Neural cell (in vitro differentiated cells): ENCODE results near the gene SSUH2. TPM values are rescaled to one million over a fixed set of nuclear protein-coding genes. Genes with fewer than 3 reads are reported as not detected.

Experiments
- H2AFZ ChIP-seq: fragments of 200-600, 300-800 bp; sonication (generic), shearing (Covaris generic); 2 replicates; pipeline ENCODE4 v1.6.0; 2014; ENCODE audit warnings: low read depth, mild to moderate bottlenecking, antibody characterized with exemption, low read length, moderate library complexity
- H3F3A ChIP-seq: fragments of 200-600 bp; shearing (Covaris generic); 2 replicates; pipeline ENCODE4 v1.6.1; 2016; ENCODE audit warnings: mild to moderate bottlenecking, moderate library complexity, mixed read lengths, antibody characterized with exemption, low read length; ENCODE audit not compliant: insufficient read depth, poor library complexity, severe bottlenecking
- H3K27ac ChIP-seq: fragments of 200-600, 300-800 bp; sonication (generic), shearing (Covaris generic); 2 replicates; pipeline ENCODE4 v1.5.1; 2014; ENCODE audit warnings: mild to moderate bottlenecking, low read length, moderate library complexity
- H3K27me3 ChIP-seq: fragments of 300-800, 200-600 bp; sonication (generic), shearing (Covaris generic); 2 replicates; pipeline ENCODE4 v1.6.0; 2014; ENCODE audit warnings: mild to moderate bottlenecking, low read depth, low read length, moderate library complexity; ENCODE audit not compliant: insufficient read depth
- H3K36me3 ChIP-seq: fragments of 300-800, 200-600 bp; sonication (generic), shearing (Covaris generic); 2 replicates; pipeline ENCODE4 v1.5.1; 2014; ENCODE audit warnings: mild to moderate bottlenecking, antibody characterized with exemption, low read length, moderate library complexity; ENCODE audit not compliant: insufficient read depth
- H3K4me2 ChIP-seq: fragments of 300-800, 200-600 bp; sonication (generic), shearing (Covaris generic); 2 replicates; pipeline ENCODE4 v1.6.0; 2014; ENCODE audit warnings: mild to moderate bottlenecking, low read length
- H3K4me3 ChIP-seq: fragments of 300-800, 200-600 bp; sonication (generic), shearing (Covaris generic); 2 replicates; pipeline ENCODE4 v1.5.1; 2014; ENCODE audit warnings: mild to moderate bottlenecking, low read length, moderate library complexity
- H3K79me2 ChIP-seq: fragments of 200-600 bp; shearing (Covaris generic); replicated peaks from 2 replicates; pipeline ENCODE4 v1.6.0; 2014; ENCODE audit warnings: mild to moderate bottlenecking, low read length, moderate library complexity; ENCODE audit not compliant: insufficient read depth
- H3K9ac ChIP-seq: fragments of 300-800, 200-600 bp; sonication (generic), shearing (Covaris generic); 2 replicates; pipeline ENCODE4 v1.6.1; 2016; ENCODE audit warnings: mild to moderate bottlenecking, low read length, mixed read lengths
- H3K9me2 ChIP-seq: fragments of 200-600 bp; shearing (Covaris generic); 2 replicates; pipeline ENCODE4 v1.6.1; 2016; ENCODE audit warnings: mild to moderate bottlenecking, low read length, mixed read lengths; ENCODE audit not compliant: insufficient read depth
- H3K9me3 ChIP-seq: fragments of 200-600, 300-800 bp; sonication (generic), shearing (Covaris generic); 2 replicates; pipeline ENCODE4 v1.6.1; 2016; ENCODE audit warnings: mild to moderate bottlenecking, mixed run types, low read length, moderate library complexity, mixed read lengths
- H4K20me1 ChIP-seq: fragments of 200-600 bp; shearing (Covaris generic); 2 replicates; pipeline ENCODE4 v1.6.1; 2016; ENCODE audit warnings: mild to moderate bottlenecking, mixed run types; ENCODE audit not compliant: insufficient read depth
- EP300 ChIP-seq: fragments of 450-650 bp; conservative IDR thresholded peaks from 2 replicates; pipeline ENCODE4 v1.6.1; 2014; ENCODE audit warnings: antibody characterized with exemption, mild to moderate bottlenecking, moderate library complexity; ENCODE audit not compliant: poor library complexity, severe bottlenecking
- EZH2 ChIP-seq: fragments of 200-600, 300-800 bp; shearing (Covaris generic), sonication (generic); IDR thresholded peaks from 2 replicates; pipeline ENCODE4 v1.6.1; 2014; ENCODE audit warnings: antibody characterized with exemption, low read length, borderline replicate concordance, mild to moderate bottlenecking; ENCODE audit not compliant: insufficient read depth, poor library complexity, severe bottlenecking
- MXI1 ChIP-seq: fragments of 450-650 bp; conservative IDR thresholded peaks from 2 replicates; pipeline ENCODE4 v1.6.1; 2014; ENCODE audit warnings: antibody characterized with exemption, mild to moderate bottlenecking; ENCODE audit not compliant: poor library complexity, severe bottlenecking
- POLR2AphosphoS5 ChIP-seq: IDR thresholded peaks from 2 replicates; pipeline ENCODE4 v1.6.1; 2012
- RAD21 ChIP-seq: fragments of 450-650 bp; conservative IDR thresholded peaks from 2 replicates; pipeline ENCODE4 v1.6.1; 2014; ENCODE audit warnings: antibody characterized with exemption, mild to moderate bottlenecking, moderate library complexity
- SMC3 ChIP-seq: fragments of 450-650 bp; conservative IDR thresholded peaks from 2 replicates; pipeline ENCODE4 v1.6.1; 2014; ENCODE audit warnings: antibody characterized with exemption, mild to moderate bottlenecking, moderate library complexity; ENCODE audit not compliant: poor library complexity
- TAF1 ChIP-seq: IDR thresholded peaks from 2 replicates; pipeline ENCODE4 v1.6.1; 2012; ENCODE audit warnings: low read depth
- polyA plus RNA-seq: library from polyadenylated mRNA; depleted of rRNA; stranded (reverse); fragments of >200 nt; gene quantifications from 2 replicates; pipeline ENCODE4 v1.2.3, GENCODE V29; 2014
- TF ChIP-seq, protein P1 (sequence below): fragments of 450-650 bp; IDR thresholded peaks from 2 replicates; pipeline ENCODE4 v1.5.1; 2014; ENCODE audit warnings: antibody characterized with exemption, mild to moderate bottlenecking, moderate library complexity; ENCODE audit not compliant: poor library complexity, severe bottlenecking
- TF ChIP-seq, protein P2 (sequence below): IDR thresholded peaks from 2 replicates; pipeline ENCODE4 v1.6.1; 2012; ENCODE audit warnings: borderline replicate concordance

SSUH2 gene
- polyA plus RNA-seq, 1 donor from 2014 or later = 0.88 TPM

DNA sequence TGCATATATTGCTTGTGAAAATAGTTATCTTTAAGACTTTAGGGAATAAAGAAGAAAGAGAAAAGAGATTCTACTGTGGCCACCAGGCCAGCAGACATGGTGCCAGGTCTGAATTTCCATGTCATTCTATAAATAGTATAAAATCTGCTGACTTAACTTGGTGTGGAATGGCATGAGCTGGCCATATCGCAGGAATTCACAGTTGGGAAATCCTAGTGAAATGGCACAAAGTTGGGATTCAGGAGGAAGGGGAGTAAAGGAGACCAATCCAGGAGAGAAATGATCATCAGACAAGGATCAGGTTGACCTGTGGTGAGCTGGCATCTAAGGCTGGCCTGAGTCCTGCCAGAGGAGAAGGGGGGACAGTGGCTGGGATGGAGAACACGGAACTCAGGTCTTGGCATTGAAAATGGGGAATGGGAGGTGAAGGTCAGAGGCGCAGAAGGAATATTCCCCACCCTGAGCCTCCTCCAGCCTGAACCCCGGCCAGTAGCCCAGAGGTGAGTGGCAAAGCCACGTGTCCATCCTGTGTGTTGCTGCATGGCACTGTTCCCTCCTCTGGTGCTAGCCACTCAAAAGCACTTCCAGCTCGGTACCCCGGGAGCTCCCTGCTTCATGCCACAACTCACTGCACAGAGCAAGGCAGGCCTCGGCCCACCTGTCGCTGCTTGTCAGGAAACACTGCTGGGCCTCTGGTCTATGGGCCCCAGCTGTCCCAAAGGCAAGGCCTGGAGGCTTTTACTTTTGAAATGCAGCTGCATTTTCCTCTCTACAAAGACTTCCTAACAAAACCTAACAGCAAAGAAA is 51.4 kb downstream of the SSUH2 start:
- Histone ChIP-seq H3F3A (no peaks in the 10 kb centered on the region), H2AFZ (no peak overlapping the region), H3K9me3 (no peaks in the 10 kb centered on the region), H3K4me2 (no peak overlapping the region), H3K4me3 (no peak overlapping the region), H3K36me3 (no peaks in the 10 kb centered on the region), H3K27me3 (no peaks in the 10 kb centered on the region), H4K20me1 (no peaks in the 10 kb centered on the region), H3K27ac (no peak overlapping the region), H3K9me2 (no peaks in the 10 kb centered on the region), H3K79me2 (no peaks in the 10 kb centered on the region), H3K9ac (no peak overlapping the region)
- no peak for TF ChIP-seq EZH2
- no peak for TF ChIP-seq RAD21
- TF ChIP-seq TAF1 = no peak
- no peak for TF ChIP-seq EP300
- TF ChIP-seq MXI1 = no peak
- TF ChIP-seq POLR2AphosphoS5 = no peak
- no peak for TF ChIP-seq SMC3
- TF ChIP-seq, protein P1, sequence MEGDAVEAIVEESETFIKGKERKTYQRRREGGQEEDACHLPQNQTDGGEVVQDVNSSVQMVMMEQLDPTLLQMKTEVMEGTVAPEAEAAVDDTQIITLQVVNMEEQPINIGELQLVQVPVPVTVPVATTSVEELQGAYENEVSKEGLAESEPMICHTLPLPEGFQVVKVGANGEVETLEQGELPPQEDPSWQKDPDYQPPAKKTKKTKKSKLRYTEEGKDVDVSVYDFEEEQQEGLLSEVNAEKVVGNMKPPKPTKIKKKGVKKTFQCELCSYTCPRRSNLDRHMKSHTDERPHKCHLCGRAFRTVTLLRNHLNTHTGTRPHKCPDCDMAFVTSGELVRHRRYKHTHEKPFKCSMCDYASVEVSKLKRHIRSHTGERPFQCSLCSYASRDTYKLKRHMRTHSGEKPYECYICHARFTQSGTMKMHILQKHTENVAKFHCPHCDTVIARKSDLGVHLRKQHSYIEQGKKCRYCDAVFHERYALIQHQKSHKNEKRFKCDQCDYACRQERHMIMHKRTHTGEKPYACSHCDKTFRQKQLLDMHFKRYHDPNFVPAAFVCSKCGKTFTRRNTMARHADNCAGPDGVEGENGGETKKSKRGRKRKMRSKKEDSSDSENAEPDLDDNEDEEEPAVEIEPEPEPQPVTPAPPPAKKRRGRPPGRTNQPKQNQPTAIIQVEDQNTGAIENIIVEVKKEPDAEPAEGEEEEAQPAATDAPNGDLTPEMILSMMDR = no peak
- TF ChIP-seq, protein P2, sequence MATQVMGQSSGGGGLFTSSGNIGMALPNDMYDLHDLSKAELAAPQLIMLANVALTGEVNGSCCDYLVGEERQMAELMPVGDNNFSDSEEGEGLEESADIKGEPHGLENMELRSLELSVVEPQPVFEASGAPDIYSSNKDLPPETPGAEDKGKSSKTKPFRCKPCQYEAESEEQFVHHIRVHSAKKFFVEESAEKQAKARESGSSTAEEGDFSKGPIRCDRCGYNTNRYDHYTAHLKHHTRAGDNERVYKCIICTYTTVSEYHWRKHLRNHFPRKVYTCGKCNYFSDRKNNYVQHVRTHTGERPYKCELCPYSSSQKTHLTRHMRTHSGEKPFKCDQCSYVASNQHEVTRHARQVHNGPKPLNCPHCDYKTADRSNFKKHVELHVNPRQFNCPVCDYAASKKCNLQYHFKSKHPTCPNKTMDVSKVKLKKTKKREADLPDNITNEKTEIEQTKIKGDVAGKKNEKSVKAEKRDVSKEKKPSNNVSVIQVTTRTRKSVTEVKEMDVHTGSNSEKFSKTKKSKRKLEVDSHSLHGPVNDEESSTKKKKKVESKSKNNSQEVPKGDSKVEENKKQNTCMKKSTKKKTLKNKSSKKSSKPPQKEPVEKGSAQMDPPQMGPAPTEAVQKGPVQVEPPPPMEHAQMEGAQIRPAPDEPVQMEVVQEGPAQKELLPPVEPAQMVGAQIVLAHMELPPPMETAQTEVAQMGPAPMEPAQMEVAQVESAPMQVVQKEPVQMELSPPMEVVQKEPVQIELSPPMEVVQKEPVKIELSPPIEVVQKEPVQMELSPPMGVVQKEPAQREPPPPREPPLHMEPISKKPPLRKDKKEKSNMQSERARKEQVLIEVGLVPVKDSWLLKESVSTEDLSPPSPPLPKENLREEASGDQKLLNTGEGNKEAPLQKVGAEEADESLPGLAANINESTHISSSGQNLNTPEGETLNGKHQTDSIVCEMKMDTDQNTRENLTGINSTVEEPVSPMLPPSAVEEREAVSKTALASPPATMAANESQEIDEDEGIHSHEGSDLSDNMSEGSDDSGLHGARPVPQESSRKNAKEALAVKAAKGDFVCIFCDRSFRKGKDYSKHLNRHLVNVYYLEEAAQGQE = no peak

DNA sequence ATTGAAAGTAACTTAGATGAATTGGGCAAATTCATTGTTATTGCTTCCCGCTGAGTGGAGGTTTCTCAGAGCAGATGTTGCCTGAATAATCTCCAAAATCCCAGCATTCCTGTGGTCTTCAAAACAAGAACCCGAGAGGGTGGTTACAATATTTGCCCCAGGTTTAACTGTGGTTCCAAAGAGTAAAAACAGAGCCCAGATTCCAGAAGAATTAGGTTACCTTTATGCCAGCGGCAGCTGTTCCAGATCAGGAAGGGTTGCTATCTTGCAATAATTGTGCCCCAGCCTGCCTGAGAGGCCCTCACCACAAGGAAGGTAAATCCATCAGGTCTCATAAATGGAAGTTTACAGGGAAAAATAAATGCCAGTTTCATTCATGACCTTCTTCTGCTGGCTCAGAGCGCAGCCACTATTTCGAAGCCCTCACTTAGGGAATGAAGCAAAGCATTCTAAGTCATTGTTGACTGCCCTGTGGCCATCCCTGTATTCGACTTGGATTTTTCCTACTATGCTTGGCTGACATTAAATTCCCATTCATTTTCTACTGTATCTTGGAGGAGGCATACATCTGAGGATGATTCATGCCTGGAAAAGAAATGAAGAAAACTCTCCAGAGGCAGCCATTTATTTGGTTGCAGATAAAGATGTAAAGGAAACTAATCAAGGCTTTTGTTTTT is 54.6 kb downstream of the SSUH2 start:
- Histone ChIP-seq H3K4me3 (no peak overlapping the region), H3F3A (no peaks in the 10 kb centered on the region), H3K79me2 (no peaks in the 10 kb centered on the region), H3K36me3 (no peaks in the 10 kb centered on the region), H3K27me3 (no peaks in the 10 kb centered on the region), H3K9me2 (no peaks in the 10 kb centered on the region), H3K27ac (no peak overlapping the region), H3K9me3 (no peaks in the 10 kb centered on the region), H3K9ac (no peak overlapping the region), H4K20me1 (no peaks in the 10 kb centered on the region), H3K4me2 (no peak overlapping the region), H2AFZ (no peak overlapping the region)
- TF ChIP-seq MXI1 (no peak), POLR2AphosphoS5 (no peak), TAF1 (no peak)
- TF ChIP-seq, protein P2 = no peak
- TF ChIP-seq, protein P1 = no peak
